Vagina (tissue), 2 donors: Measurements from ENCODE around the gene ITGA11. TPM values are rescaled to one million over a fixed set of nuclear protein-coding genes. Genes with fewer than 3 reads are reported as not detected.

Experiments used
- DNase-seq, 2 donors: peaks; one replicate each; pipeline ENCODE4 v3.0.0-alpha.2; 2017; ENCODE audit errors: extremely low spot score in 2 of 2
- H3K27ac ChIP-seq: fragments of 200-600 bp; sonication (generic); one replicate; pipeline ENCODE4 v1.5.1; 2019
- H3K27me3 ChIP-seq: fragments of 200-600 bp; sonication (generic); one replicate; pipeline ENCODE4 v1.5.1; 2019
- H3K36me3 ChIP-seq, 2 donors: fragments of 200-600 bp; sonication (generic); one replicate each; pipeline ENCODE4 v1.5.1; 2017 to 2019
- H3K4me1 ChIP-seq: fragments of 200-600 bp; sonication (generic); one replicate; pipeline ENCODE4 v1.5.1; 2019
- H3K4me3 ChIP-seq, 2 donors: fragments of 200-600 bp; sonication (generic); 1 replicate in 1 of 2; 2 replicates in 1 of 2; pipeline ENCODE4 v1.5.1; 2016 to 2019
- H3K9me3 ChIP-seq: fragments of 200-600 bp; sonication (generic); one replicate; pipeline ENCODE4 v1.5.1; 2019
- POLR2A ChIP-seq, 2 donors: fragments of 450-650 bp; IDR thresholded peaks; one replicate each; pipeline ENCODE4 v1.6.1; 2017; ENCODE audit warnings: antibody characterized with exemption in 2 of 2, mild to moderate bottlenecking in 2 of 2, moderate library complexity in 2 of 2
- POLR2AphosphoS5 ChIP-seq, 2 donors: sonication (generic); formaldehyde crosslinking; IDR thresholded peaks; one replicate each; pipeline ENCODE4 v1.9.0; 2017; ENCODE audit warnings: antibody characterized with exemption in 2 of 2, mild to moderate bottlenecking in 2 of 2, low read depth in 1 of 2; ENCODE audit not compliant: insufficient read depth in 1 of 2
- intact Hi-C: fragments of 100-400 bp; cut with DNase I; formaldehyde crosslinking; loops from one replicate; pipeline ENCODE4 v1.15.1; 2023
- total RNA-seq: library from RNA; depleted of rRNA; stranded (reverse); fragments of >200 nt; gene quantifications from one replicate; pipeline ENCODE4 v1.2.3, GENCODE V29; 2016
- TF ChIP-seq, protein P1 (sequence below), 3 experiments: fragments of 450-650 bp in 2 of 3; fragments of 200-600 bp in 1 of 3; sonication (generic) in 1 of 3; IDR thresholded peaks; one replicate each; pipeline ENCODE4 v1.5.1; 2017 to 2019; ENCODE audit warnings: antibody characterized with exemption in 3 of 3, mild to moderate bottlenecking in 2 of 3, moderate library complexity in 2 of 3

ITGA11 gene
- total RNA-seq, 1 donor from 2014 or later: 15.5 TPM

DNA sequence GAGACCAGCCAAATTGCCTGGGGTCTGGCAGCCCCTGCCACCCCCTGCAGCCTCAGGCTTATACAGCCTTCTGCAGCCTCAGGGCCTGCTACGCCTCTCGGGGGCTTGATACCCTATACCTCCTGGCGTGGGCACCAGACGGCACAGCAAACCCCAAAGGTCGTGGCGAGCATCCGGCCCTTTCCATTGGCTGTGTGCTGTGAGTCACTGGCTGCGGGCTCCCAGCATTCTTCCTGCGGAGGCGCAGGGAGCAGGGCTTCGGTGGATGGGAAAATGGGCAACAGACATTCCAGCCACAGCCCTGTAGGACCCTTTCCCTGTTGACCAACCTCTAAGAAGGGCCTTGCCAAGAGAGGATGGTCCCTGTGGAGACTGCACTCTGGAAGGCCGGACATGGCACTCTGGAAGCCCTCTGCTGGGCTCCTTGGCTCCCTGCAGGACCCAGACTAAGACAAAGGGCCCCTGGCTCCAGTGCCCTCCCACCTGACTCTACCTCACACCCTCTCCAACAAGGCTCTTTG, 59.6 kb downstream of the ITGA11 start:
- no peak for TF ChIP-seq POLR2A (IDR thresholded peaks at IDR 0.05)
- TF ChIP-seq POLR2AphosphoS5 (IDR thresholded peaks at IDR 0.05; ENCODE audit: insufficient read depth in 1 of 2, low read depth in 1 of 2): no peak
- TF ChIP-seq, protein P1, sequence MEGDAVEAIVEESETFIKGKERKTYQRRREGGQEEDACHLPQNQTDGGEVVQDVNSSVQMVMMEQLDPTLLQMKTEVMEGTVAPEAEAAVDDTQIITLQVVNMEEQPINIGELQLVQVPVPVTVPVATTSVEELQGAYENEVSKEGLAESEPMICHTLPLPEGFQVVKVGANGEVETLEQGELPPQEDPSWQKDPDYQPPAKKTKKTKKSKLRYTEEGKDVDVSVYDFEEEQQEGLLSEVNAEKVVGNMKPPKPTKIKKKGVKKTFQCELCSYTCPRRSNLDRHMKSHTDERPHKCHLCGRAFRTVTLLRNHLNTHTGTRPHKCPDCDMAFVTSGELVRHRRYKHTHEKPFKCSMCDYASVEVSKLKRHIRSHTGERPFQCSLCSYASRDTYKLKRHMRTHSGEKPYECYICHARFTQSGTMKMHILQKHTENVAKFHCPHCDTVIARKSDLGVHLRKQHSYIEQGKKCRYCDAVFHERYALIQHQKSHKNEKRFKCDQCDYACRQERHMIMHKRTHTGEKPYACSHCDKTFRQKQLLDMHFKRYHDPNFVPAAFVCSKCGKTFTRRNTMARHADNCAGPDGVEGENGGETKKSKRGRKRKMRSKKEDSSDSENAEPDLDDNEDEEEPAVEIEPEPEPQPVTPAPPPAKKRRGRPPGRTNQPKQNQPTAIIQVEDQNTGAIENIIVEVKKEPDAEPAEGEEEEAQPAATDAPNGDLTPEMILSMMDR (IDR thresholded peaks at IDR 0.05): no peak
- no peaks in the 10 kb centered on the region for H3K9me3 ChIP-seq
- H3K4me1 ChIP-seq: peaks cover 12% of the 10 kb centered on the region
- H3K27me3 ChIP-seq: no peaks in the 10 kb centered on the region
- H3K4me3 ChIP-seq: no peak overlapping the region
- no peaks in the 10 kb centered on the region for H3K36me3 ChIP-seq
- intact Hi-C loops: loop anchor here (5.0 kb wide), 1 partner anchor 65 kb away; no protein-coding TSS in a partner anchor
- DNase-seq: peak in 1 of 2 donors; percentile 76
- no peak overlapping the region for H3K27ac ChIP-seq

DNA sequence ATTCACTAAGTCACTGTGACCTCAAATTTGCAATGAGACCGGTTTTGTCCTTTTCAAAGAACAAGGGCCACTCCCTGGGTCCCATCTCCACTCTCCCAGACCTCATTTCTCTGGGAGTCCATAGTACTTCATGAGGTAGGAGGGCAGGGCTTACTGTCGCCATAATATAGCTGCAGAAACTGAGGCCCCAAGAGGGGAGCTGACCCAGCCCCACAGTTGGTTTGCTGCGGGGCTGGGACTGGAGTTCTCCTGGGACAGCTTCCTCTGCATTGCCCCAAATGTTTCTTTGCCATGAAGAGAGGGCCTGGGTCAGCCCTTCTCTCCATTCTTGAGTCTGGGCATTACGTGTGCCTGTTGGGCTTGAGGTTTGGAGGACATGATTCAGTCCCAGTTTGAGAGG, 60.1 kb downstream of the ITGA11 start:
- no peak overlapping the region for H3K27ac ChIP-seq
- intact Hi-C loops: loop anchor here (5.0 kb wide), 1 partner anchor 65 kb away; no protein-coding TSS in a partner anchor
- H3K4me1 ChIP-seq: peaks cover 12% of the 10 kb centered on the region
- TF ChIP-seq POLR2A (IDR thresholded peaks at IDR 0.05) (no peak), POLR2AphosphoS5 (IDR thresholded peaks at IDR 0.05; ENCODE audit: insufficient read depth in 1 of 2, low read depth in 1 of 2) (no peak)
- TF ChIP-seq, protein P1 (IDR thresholded peaks at IDR 0.05): no peak
- H3K9me3 ChIP-seq: no peaks in the 10 kb centered on the region
- no peaks in the 10 kb centered on the region for H3K27me3 ChIP-seq
- DNase-seq: no peak
- H3K4me3 ChIP-seq: no peak overlapping the region
- no peaks in the 10 kb centered on the region for H3K36me3 ChIP-seq

DNA sequence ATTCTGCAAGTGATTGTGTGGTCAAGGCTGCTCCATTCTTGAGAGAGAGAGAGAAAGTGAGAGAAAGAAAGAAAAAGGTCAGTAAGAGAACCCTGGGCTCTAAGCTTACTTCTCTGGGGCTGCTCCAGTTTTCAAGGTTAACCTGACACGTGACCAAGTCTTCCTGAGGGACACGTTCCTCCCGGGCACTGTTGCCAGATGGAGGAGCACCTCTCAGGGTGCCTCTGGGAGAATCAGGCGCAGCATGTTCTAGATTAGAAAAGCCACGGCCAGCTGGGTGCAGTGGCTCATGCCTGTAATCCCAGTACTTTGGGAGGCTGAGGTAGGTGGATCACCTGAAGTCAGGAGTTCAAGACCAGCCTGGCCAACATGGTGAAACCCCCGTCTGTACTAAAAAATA, 60.8 kb downstream of the ITGA11 start:
- Histone ChIP-seq H3K4me1 (peaks cover 13% of the 10 kb centered on the region), H3K4me3 (no peak overlapping the region), H3K27me3 (no peaks in the 10 kb centered on the region), H3K9me3 (no peaks in the 10 kb centered on the region), H3K27ac (no peak overlapping the region), H3K36me3 (no peaks in the 10 kb centered on the region)
- intact Hi-C loops: loop anchor here (5.0 kb wide), 1 partner anchor 64 kb away; no protein-coding TSS in a partner anchor
- TF ChIP-seq POLR2A (IDR thresholded peaks at IDR 0.05) (no peak), POLR2AphosphoS5 (IDR thresholded peaks at IDR 0.05; ENCODE audit: insufficient read depth in 1 of 2, low read depth in 1 of 2) (no peak)
- TF ChIP-seq, protein P1 (IDR thresholded peaks at IDR 0.05): no peak
- no peak for DNase-seq

DNA sequence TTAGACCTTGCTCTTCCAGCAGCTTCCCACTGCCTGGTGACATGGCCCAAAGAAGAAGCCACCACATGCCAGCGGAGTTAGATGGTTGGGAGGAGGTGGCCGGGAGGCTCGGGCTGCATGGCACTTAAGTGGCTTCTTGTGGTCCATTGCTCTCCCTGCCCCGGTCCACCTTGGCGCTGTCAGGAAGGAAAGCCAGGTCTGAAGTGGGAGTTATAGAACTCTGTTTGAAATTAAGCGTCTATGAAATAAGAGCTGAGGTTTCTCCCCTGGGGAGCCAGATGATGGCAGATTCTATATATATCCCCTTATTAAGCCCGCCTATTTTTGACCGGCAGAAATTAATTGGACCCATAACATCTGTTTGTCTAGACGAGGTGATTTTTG, 61.2 kb downstream of the ITGA11 start:
- H3K9me3 ChIP-seq: no peaks in the 10 kb centered on the region
- no peak for DNase-seq
- peaks cover 17% of the 10 kb centered on the region for H3K4me1 ChIP-seq
- intact Hi-C loops: loop anchor here (5.0 kb wide), 1 partner anchor 63 kb away; no protein-coding TSS in a partner anchor
- no peak for TF ChIP-seq POLR2AphosphoS5 (IDR thresholded peaks at IDR 0.05; ENCODE audit: insufficient read depth in 1 of 2, low read depth in 1 of 2)
- no peaks in the 10 kb centered on the region for H3K36me3 ChIP-seq
- no peaks in the 10 kb centered on the region for H3K27me3 ChIP-seq
- H3K27ac ChIP-seq: no peak overlapping the region
- H3K4me3 ChIP-seq: no peak overlapping the region

DNA sequence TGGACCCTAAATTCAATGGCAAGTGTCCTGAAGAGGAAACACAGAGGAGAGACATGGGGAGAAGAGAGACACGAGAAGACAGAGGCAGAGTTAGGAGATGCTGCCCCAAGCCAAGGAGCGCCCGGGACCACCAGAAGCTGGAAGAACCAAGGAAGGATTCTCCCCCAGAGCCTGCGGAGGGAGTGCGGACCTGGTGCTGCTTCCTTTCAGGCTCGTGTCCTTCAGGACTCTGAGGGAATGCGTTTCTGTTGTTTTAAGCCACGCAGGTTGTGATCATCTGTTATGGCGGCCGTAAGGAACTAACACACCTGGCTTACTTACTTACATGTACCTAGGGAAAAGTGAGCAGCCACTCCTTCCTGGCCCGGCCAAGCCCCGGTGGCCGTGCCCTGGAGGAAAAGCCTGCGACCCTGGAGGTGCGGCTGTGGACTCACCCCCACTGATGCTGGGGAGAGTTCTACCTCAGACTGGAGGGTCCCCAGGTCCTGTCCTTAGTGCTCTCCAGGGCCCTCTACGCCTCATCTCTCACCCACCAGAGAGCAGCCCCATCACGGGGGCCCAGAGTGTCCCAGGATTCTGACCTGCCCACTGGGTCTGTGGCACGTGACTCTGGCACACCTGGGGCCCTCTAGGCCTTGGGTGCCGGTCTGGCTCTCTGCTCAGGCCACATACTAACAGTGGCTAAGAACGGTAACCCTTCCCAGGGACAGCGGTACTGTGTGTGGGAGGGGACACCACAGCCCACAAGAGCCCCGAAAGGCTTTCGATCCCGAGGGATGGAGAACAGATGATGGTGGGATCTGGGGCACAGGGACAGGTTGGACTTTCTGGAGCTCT, 61.8 kb downstream of the ITGA11 start:
- TF ChIP-seq, protein P1 (IDR thresholded peaks at IDR 0.05): no peak
- peaks cover 24% of the 10 kb centered on the region for H3K4me1 ChIP-seq
- no peak overlapping the region for H3K4me3 ChIP-seq
- no peaks in the 10 kb centered on the region for H3K27me3 ChIP-seq
- no peaks in the 10 kb centered on the region for H3K36me3 ChIP-seq
- intact Hi-C loops: loop anchor here (5.0 kb wide), 1 partner anchor 63 kb away; no protein-coding TSS in a partner anchor
- no peak overlapping the region for H3K27ac ChIP-seq
- DNase-seq: no peak
- H3K9me3 ChIP-seq: no peaks in the 10 kb centered on the region
